ENCODE data around the gene KLF13. TPM values are rescaled to one million over a fixed set of nuclear protein-coding genes. Genes with fewer than 3 reads are reported as not detected.

Gene KLF13
- total and polyA plus RNA-seq, 11 donors = 22.4 to 74.0 (median 56.4) TPM

- no peaks in the 10 kb centered on the region for H3K9me3 ChIP-seq
- H3K27ac ChIP-seq = peak overlapping the region; percentile 53 to 86 (median 74)
- peak; percentile 88 to 94 (median 94) for ATAC-seq
- H3K27me3 ChIP-seq = no peaks in the 10 kb centered on the region
- H3K4me3 ChIP-seq = peak overlapping the region in 5 of 12 donors; percentile 0 to 32 (median 13)
- H3K4me1 ChIP-seq = peaks cover 0 to 40% (median 25%) of the 10 kb centered on the region in 12 donors
- WGBS, 4 donors = 2 to 8% (median 2%) methylated on average over 15 to 27 of the region's 27 CpGs
- TF ChIP-seq CTCF (IDR thresholded peaks at IDR 0.05) (peak in 7 of 12 donors; percentile 9 to 57 (median 37)), POLR2A (IDR thresholded peaks at IDR 0.05) (no peak)
- H3K36me3 ChIP-seq = no peaks in the 10 kb centered on the region
- intact Hi-C loops (cut with DNase I) = loop anchor here in 7 of 10 donors (1.0 to 10.0 kb wide), 9 partner anchors 40 to 402 kb away; partner anchors contain the start of genes KLF13 (in 3 of the 7) and MTMR10 (in 1 of the 7)
- DNase-seq = peak; percentile 92 to 96 (median 93)
These were observed 70.4 kb downstream of the KLF13 start for GRCh38 chr15:31396881-31397560.

GRCh38 chr15:31397851-31398661, 71.4 kb downstream of the KLF13 start:
- Histone ChIP-seq H3K4me3 (no peak overlapping the region), H3K4me1 (peaks cover 0 to 42% (median 27%) of the 10 kb centered on the region in 12 donors), H3K27ac (peak overlapping the region; percentile 53 to 86 (median 74)), H3K9me3 (no peaks in the 10 kb centered on the region), H3K36me3 (no peaks in the 10 kb centered on the region), H3K27me3 (no peaks in the 10 kb centered on the region)
- ATAC-seq (no peak), DNase-seq (peak in 1 of 5 donors; percentile 18)
- intact Hi-C loops (cut with DNase I) = loop anchor here in 7 of 10 donors (1.0 to 10.0 kb wide), 10 partner anchors 37 to 403 kb away; partner anchors contain the start of genes KLF13 (in 3 of the 7) and MTMR10 (in 1 of the 7)
- no peak for TF ChIP-seq POLR2A (IDR thresholded peaks at IDR 0.05)
- TF ChIP-seq CTCF (IDR thresholded peaks at IDR 0.05) = no peak
- 68 to 75% (median 71%) methylated on average over 20 to 21 of the region's 21 CpGs for WGBS, 4 donors

GRCh38 chr15:31398677-31399301, 72.2 kb downstream of the KLF13 start:
- Histone ChIP-seq H3K36me3 (no peaks in the 10 kb centered on the region), H3K4me3 (no peak overlapping the region), H3K27ac (peak overlapping the region in 9 of 12 donors; percentile 53 to 86 (median 74)), H3K27me3 (no peaks in the 10 kb centered on the region), H3K9me3 (peaks cover 0 to 3% (median 0%) of the 10 kb centered on the region in 12 donors), H3K4me1 (peaks cover 0 to 44% (median 28%) of the 10 kb centered on the region in 12 donors)
- ATAC-seq = no peak
- no peak for DNase-seq
- no peak for TF ChIP-seq POLR2A (IDR thresholded peaks at IDR 0.05)
- no peak for TF ChIP-seq CTCF (IDR thresholded peaks at IDR 0.05)
- WGBS, 4 donors = 63 to 77% (median 71%) methylated on average over 5 to 10 of the region's 10 CpGs
- intact Hi-C loops (cut with DNase I) = loop anchor here in 6 of 10 donors (2.0 to 10.0 kb wide), 9 partner anchors 36 to 404 kb away; partner anchors contain the start of genes KLF13 (in 2 of the 6) and MTMR10 (in 1 of the 6)
